GM19467 (cell line): Measurements from ENCODE around the gene RADIL.

Source experiments
- ATAC-seq: cut with Tn5 transposase; IDR thresholded peaks from one replicate; pipeline ENCODE4 v1.9.1; 2021; ENCODE audit warnings: mild to moderate bottlenecking, moderate library complexity; ENCODE audit not compliant: unreplicated experiment

The RADIL gene

GRCh38 chr7:4856336-4857057 lies 27.0 kb downstream of the RADIL start:
- ATAC-seq, result no peak

- no peak for ATAC-seq
Observed at GRCh38 chr7:4854916-4855315, 28.6 kb downstream of the RADIL start.

GRCh38 chr7:4851459-4852422 lies 31.8 kb downstream of the RADIL start:
- no peak for ATAC-seq

- ATAC-seq, result no peak
Observed at GRCh38 chr7:4850262-4850795, 33.2 kb downstream of the RADIL start.

GRCh38 chr7:4849390-4849789 lies 34.1 kb downstream of the RADIL start:
- no peak for ATAC-seq

GRCh38 chr7:4845740-4846142 lies 37.8 kb downstream of the RADIL start:
- no peak for ATAC-seq

GRCh38 chr7:4842319-4843064 lies 41.0 kb downstream of the RADIL start:
- ATAC-seq, result no peak

GRCh38 chr7:4841836-4842235 lies 41.7 kb downstream of the RADIL start:
- ATAC-seq, result no peak

GRCh38 chr7:4841007-4841784 lies 42.3 kb downstream of the RADIL start:
- ATAC-seq, result no peak

GRCh38 chr7:4840079-4840501 lies 43.4 kb downstream of the RADIL start:
- no peak for ATAC-seq

- no peak for ATAC-seq
Observed at GRCh38 chr7:4838626-4839334, 44.7 kb downstream of the RADIL start.

- ATAC-seq, result no peak
Observed at GRCh38 chr7:4837803-4838625, 45.5 kb downstream of the RADIL start.

- ATAC-seq, result no peak
Observed at GRCh38 chr7:4837041-4837802, 46.3 kb downstream of the RADIL start.

GRCh38 chr7:4836206-4836661 lies 47.3 kb downstream of the RADIL start:
- ATAC-seq, result no peak

- ATAC-seq, result no peak
Observed at GRCh38 chr7:4835398-4836205, 47.9 kb downstream of the RADIL start.

- no peak for ATAC-seq
Observed at GRCh38 chr7:4834601-4835397, 48.7 kb downstream of the RADIL start.
